Activated T-helper 17 cell treated with anti-CD3 and anti-CD28 coated beads, Interleukin-2, amount 50 U/mL, for 72 hours (primary cell): Measurements from ENCODE around the gene ACLY. TPM values are rescaled to one million over a fixed set of nuclear protein-coding genes. Genes with fewer than 3 reads are reported as not detected.

Experiments used
- ATAC-seq: fragments of 150-1000 bp; cut with Tn5 transposase; replicated peaks from 2 replicates; pipeline ENCODE4 v1.10.0; 2021; ENCODE audit warnings: mild to moderate bottlenecking, moderate library complexity
- H3K27ac Mint-ChIP-seq: one replicate; pipeline ENCODE4 v1.8.0; 2022; ENCODE audit warnings: mixed read lengths
- H3K27me3 Mint-ChIP-seq: one replicate; pipeline ENCODE4 v1.8.0; 2022; ENCODE audit warnings: mixed read lengths
- H3K36me3 Mint-ChIP-seq: one replicate; pipeline ENCODE4 v1.8.0; 2022; ENCODE audit warnings: low read depth, mild to moderate bottlenecking, mixed read lengths
- H3K4me1 Mint-ChIP-seq: one replicate; pipeline ENCODE4 v1.8.0; 2022; ENCODE audit warnings: mixed read lengths
- H3K4me3 Mint-ChIP-seq: one replicate; pipeline ENCODE4 v1.8.0; 2022; ENCODE audit warnings: mild to moderate bottlenecking, mixed read lengths
- H3K9me3 Mint-ChIP-seq: one replicate; pipeline ENCODE4 v1.8.0; 2022; ENCODE audit warnings: mixed read lengths
- total RNA-seq, 2 donors: library from RNA; stranded (reverse); gene quantifications; one replicate each; pipeline ENCODE4 v1.2.3, GENCODE V29; 2022

ACLY gene
- total RNA-seq: 100 to 1,000 TPM in 1 of 2 donors, 10 to 100 TPM in 1; 95.4 to 222 TPM

- Mint-ChIP-seq H3K36me3 (peaks cover 27% of the 10 kb centered on the region), H3K27ac (peak within 1 kb of the TSS; percentile 85), H3K27me3 (no peaks in the 10 kb centered on the region), H3K4me1 (peaks cover 7% of the 10 kb centered on the region), H3K9me3 (no peaks in the 10 kb centered on the region), H3K4me3 (peak within 1 kb of the TSS; percentile 83)
- ATAC-seq: peak; percentile 100
Measured at GRCh38 chr17:41918314-41919164, at the start of gene ACLY. TSS of gene ACLY (minus strand) at chr17:41918951. CDS start at chr17:41913873, 5,078 bp downstream.

- no peaks in the 10 kb centered on the region for H3K9me3 Mint-ChIP-seq
- H3K27ac Mint-ChIP-seq: peak overlapping the region; percentile 80
- H3K4me1 Mint-ChIP-seq: peaks cover 13% of the 10 kb centered on the region
- H3K36me3 Mint-ChIP-seq: peaks cover 54% of the 10 kb centered on the region
- ATAC-seq: no peak
- H3K27me3 Mint-ChIP-seq: no peaks in the 10 kb centered on the region
- peak overlapping the region; percentile 75 for H3K4me3 Mint-ChIP-seq
Measured at GRCh38 chr17:41967921-41968578, 49.3 kb upstream of the ACLY start.

- peaks cover 47% of the 10 kb centered on the region for H3K36me3 Mint-ChIP-seq
Measured at GRCh38 chr17:41967141-41967920, 48.6 kb upstream of the ACLY start.

GRCh38 chr17:41966463-41967140, 47.9 kb upstream of the ACLY start, which contains the start of gene CNP:
TSS of gene CNP (plus strand) at chr17:41966795. CDS start at chr17:41966885, 90 bp downstream.
- H3K27ac Mint-ChIP-seq: peak within 1 kb of the TSS; percentile 81
- ATAC-seq: peak; percentile 81
- H3K4me1 Mint-ChIP-seq: peaks cover 13% of the 10 kb centered on the region
- H3K27me3 Mint-ChIP-seq: no peaks in the 10 kb centered on the region
- H3K36me3 Mint-ChIP-seq: peaks cover 43% of the 10 kb centered on the region
- H3K9me3 Mint-ChIP-seq: no peaks in the 10 kb centered on the region
- H3K4me3 Mint-ChIP-seq: peak within 1 kb of the TSS; percentile 75

More at GRCh38 chr17:41967141-41967920, 48.6 kb upstream of the ACLY start:
- peaks cover 13% of the 10 kb centered on the region for H3K4me1 Mint-ChIP-seq
- peak overlapping the region; percentile 75 for H3K4me3 Mint-ChIP-seq
- no peaks in the 10 kb centered on the region for H3K9me3 Mint-ChIP-seq
- H3K27ac Mint-ChIP-seq: peak overlapping the region; percentile 80
- ATAC-seq: peak; percentile 10
- no peaks in the 10 kb centered on the region for H3K27me3 Mint-ChIP-seq

- Mint-ChIP-seq H3K4me3 (peak overlapping the region; percentile 75), H3K9me3 (no peaks in the 10 kb centered on the region), H3K27ac (peak overlapping the region; percentile 81), H3K36me3 (peaks cover 36% of the 10 kb centered on the region), H3K4me1 (peaks cover 13% of the 10 kb centered on the region), H3K27me3 (no peaks in the 10 kb centered on the region)
- peak; percentile 80 for ATAC-seq
Measured at GRCh38 chr17:41965694-41966462, 47.1 kb upstream of the ACLY start.

- no peak overlapping the region for H3K27ac Mint-ChIP-seq
- ATAC-seq: no peak
Measured at GRCh38 chr17:41962768-41963434, 44.1 kb upstream of the ACLY start.

GRCh38 chr17:41962111-41962510, 43.4 kb upstream of the ACLY start:
- no peak overlapping the region for H3K27ac Mint-ChIP-seq
- H3K36me3 Mint-ChIP-seq: no peaks in the 10 kb centered on the region
- H3K4me3 Mint-ChIP-seq: no peak overlapping the region
- no peaks in the 10 kb centered on the region for H3K27me3 Mint-ChIP-seq
- ATAC-seq: no peak
- no peaks in the 10 kb centered on the region for H3K9me3 Mint-ChIP-seq
- H3K4me1 Mint-ChIP-seq: peaks cover 9% of the 10 kb centered on the region

More at GRCh38 chr17:41962768-41963434, 44.1 kb upstream of the ACLY start:
- Mint-ChIP-seq H3K9me3 (no peaks in the 10 kb centered on the region), H3K27me3 (no peaks in the 10 kb centered on the region), H3K4me3 (no peak overlapping the region), H3K36me3 (peaks cover 7% of the 10 kb centered on the region), H3K4me1 (peaks cover 9% of the 10 kb centered on the region)

GRCh38 chr17:41959336-41960095, 40.8 kb upstream of the ACLY start:
- Mint-ChIP-seq H3K36me3 (no peaks in the 10 kb centered on the region), H3K27me3 (no peaks in the 10 kb centered on the region), H3K4me3 (no peak overlapping the region), H3K4me1 (no peaks in the 10 kb centered on the region), H3K27ac (no peak overlapping the region), H3K9me3 (no peaks in the 10 kb centered on the region)
- ATAC-seq: no peak

- H3K4me1 Mint-ChIP-seq: no peaks in the 10 kb centered on the region
- H3K27me3 Mint-ChIP-seq: no peaks in the 10 kb centered on the region
- H3K27ac Mint-ChIP-seq: no peak overlapping the region
- H3K36me3 Mint-ChIP-seq: no peaks in the 10 kb centered on the region
- no peaks in the 10 kb centered on the region for H3K9me3 Mint-ChIP-seq
- H3K4me3 Mint-ChIP-seq: no peak overlapping the region
- ATAC-seq: no peak
Measured at GRCh38 chr17:41959030-41959335, 40.2 kb upstream of the ACLY start.

- H3K9me3 Mint-ChIP-seq: no peaks in the 10 kb centered on the region
- no peak overlapping the region for H3K4me3 Mint-ChIP-seq
- no peaks in the 10 kb centered on the region for H3K27me3 Mint-ChIP-seq
- H3K27ac Mint-ChIP-seq: peak overlapping the region; percentile 2
- H3K4me1 Mint-ChIP-seq: no peaks in the 10 kb centered on the region
- ATAC-seq: no peak
- H3K36me3 Mint-ChIP-seq: no peaks in the 10 kb centered on the region
Measured at GRCh38 chr17:41957869-41958439, 39.2 kb upstream of the ACLY start.

GRCh38 chr17:41957031-41957868, 38.5 kb upstream of the ACLY start:
- no peaks in the 10 kb centered on the region for H3K9me3 Mint-ChIP-seq
- H3K27ac Mint-ChIP-seq: peak overlapping the region; percentile 2
- no peaks in the 10 kb centered on the region for H3K4me1 Mint-ChIP-seq
- H3K36me3 Mint-ChIP-seq: no peaks in the 10 kb centered on the region
- no peak overlapping the region for H3K4me3 Mint-ChIP-seq
- no peaks in the 10 kb centered on the region for H3K27me3 Mint-ChIP-seq
- ATAC-seq: no peak
